ENCODE data around the gene GTF3C4.

- TF ChIP-seq, protein P1, sequence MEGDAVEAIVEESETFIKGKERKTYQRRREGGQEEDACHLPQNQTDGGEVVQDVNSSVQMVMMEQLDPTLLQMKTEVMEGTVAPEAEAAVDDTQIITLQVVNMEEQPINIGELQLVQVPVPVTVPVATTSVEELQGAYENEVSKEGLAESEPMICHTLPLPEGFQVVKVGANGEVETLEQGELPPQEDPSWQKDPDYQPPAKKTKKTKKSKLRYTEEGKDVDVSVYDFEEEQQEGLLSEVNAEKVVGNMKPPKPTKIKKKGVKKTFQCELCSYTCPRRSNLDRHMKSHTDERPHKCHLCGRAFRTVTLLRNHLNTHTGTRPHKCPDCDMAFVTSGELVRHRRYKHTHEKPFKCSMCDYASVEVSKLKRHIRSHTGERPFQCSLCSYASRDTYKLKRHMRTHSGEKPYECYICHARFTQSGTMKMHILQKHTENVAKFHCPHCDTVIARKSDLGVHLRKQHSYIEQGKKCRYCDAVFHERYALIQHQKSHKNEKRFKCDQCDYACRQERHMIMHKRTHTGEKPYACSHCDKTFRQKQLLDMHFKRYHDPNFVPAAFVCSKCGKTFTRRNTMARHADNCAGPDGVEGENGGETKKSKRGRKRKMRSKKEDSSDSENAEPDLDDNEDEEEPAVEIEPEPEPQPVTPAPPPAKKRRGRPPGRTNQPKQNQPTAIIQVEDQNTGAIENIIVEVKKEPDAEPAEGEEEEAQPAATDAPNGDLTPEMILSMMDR (IDR thresholded peaks at IDR 0.05): no peak
- TF ChIP-seq POLR2A (IDR thresholded peaks at IDR 0.05): no peak
Measured at GRCh38 chr9:132662152-132662945, 7.9 kb upstream of the GTF3C4 start.

Data from heart left ventricle (tissue), 13 donors.